NCI-H1092 treated with DMSO at 0.1 percent for 48 hours (cell line): ENCODE data around the gene NOP9.
"Not testable (repeated sequence)": the region's sequence is repeated elsewhere in the genome, so short reads cannot be mapped to it uniquely, and the experiment has no call there.

Experiments used
- DNase-seq: peaks from one replicate; lab custom pipeline; 2025; lab: John Stamatoyannopoulos, UW

NOP9 gene

GRCh38 chr14:24349742-24350141, 50.1 kb downstream of the NOP9 start:
- no peak for DNase-seq

GRCh38 chr14:24351517-24351916, 51.9 kb downstream of the NOP9 start:
- DNase-seq, result no peak

- DNase-seq, result no peak
Measured at GRCh38 chr14:24353559-24354481, 54.2 kb downstream of the NOP9 start.

- DNase-seq, result not testable (repeated sequence)
Measured at GRCh38 chr14:24354482-24354825, 54.8 kb downstream of the NOP9 start.

- no peak for DNase-seq
Measured at GRCh38 chr14:24355009-24355408, 55.4 kb downstream of the NOP9 start.

GRCh38 chr14:24356208-24356607, 56.6 kb downstream of the NOP9 start:
- no peak for DNase-seq
